WTC11 (cell line): ENCODE measurements around the gene URB1.

Source experiments
- CTCF ChIP-seq: fragments of 200-600 bp; IDR thresholded peaks from 2 replicates; pipeline ENCODE4 v1.8.0; 2022; ENCODE audit warnings: antibody characterized with exemption
- ZNF396 ChIP-seq: fragments of 250-450 bp; sonication (Bioruptor Pico); IDR thresholded peaks from 2 replicates; pipeline ENCODE4 v1.8.0; 2021; ENCODE audit warnings: mild to moderate bottlenecking, moderate library complexity, borderline replicate concordance

- TF ChIP-seq CTCF (no peak), ZNF396 (CRISPR knock-in tag) (no peak)
These were observed 35.9 kb downstream of the URB1 start for GRCh38 chr21:32356874-32357395.
